Mononuclear cell (primary cell): Measurements from ENCODE around the gene MON2. TPM values are rescaled to one million over a fixed set of nuclear protein-coding genes. Genes with fewer than 3 reads are reported as not detected.

Experiments used
- H3K27me3 ChIP-seq: 2 replicates; pipeline ENCODE4 v1.6.0; 2011; ENCODE audit warnings: low read length, control low read depth; ENCODE audit not compliant: insufficient read depth
- H3K4me1 ChIP-seq: 2 replicates; pipeline ENCODE4 v1.5.1; 2011; ENCODE audit warnings: mild to moderate bottlenecking, low read length, control low read depth; ENCODE audit not compliant: insufficient read depth
- H3K4me3 ChIP-seq: 2 replicates; pipeline ENCODE4 v1.5.1; 2011; ENCODE audit warnings: mild to moderate bottlenecking, low read length, moderate library complexity
- H3K9me3 ChIP-seq: 2 replicates; pipeline ENCODE4 v1.5.1; 2011; ENCODE audit warnings: low read depth, mild to moderate bottlenecking, control low read depth, low read length
- total RNA-seq: library from RNA; depleted of rRNA; stranded (reverse); fragments of >200 nt; gene quantifications from one replicate; pipeline ENCODE4 v1.2.3, GENCODE V29; 2012

The MON2 gene
- total RNA-seq, 1 donor, result 65.3 TPM

DNA sequence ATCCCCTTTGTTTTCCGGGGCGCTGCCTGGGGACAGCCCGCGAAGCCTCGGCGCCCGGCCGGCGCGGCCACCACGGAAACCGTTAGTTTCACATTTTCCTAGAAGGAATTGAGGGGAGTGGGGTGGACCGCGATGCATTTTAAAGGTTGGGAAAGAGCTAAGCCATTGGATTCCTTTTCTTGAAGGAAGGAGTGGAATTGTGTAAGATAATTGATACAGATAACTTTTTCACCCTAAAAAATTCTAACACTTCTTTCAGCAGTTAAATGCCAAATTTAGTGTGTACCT lies 137.1 kb downstream of the MON2 start:
- Histone ChIP-seq H3K4me1 (peaks cover 16% of the 10 kb centered on the region), H3K27me3 (no peaks in the 10 kb centered on the region), H3K9me3 (no peaks in the 10 kb centered on the region), H3K4me3 (peak overlapping the region; percentile 72)

DNA sequence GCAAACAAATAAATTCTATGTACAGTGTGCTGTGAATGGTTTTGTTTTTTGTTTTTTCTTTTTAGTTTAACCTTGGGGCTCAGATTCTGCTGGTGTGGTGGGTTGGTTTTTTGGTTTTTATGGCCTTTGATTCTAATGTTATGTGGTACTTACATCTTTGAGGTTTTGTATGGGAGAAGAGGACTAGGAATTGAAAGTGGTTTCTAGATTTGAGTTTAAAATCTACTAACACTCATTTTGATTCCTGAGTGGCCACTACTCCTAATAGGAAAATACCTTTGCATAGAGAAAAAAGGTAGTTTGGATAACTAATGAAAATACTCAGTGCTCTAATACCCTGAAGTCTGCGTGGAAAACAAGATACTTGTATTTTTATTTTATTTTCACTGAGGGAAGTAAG lies 137.7 kb downstream of the MON2 start:
- Histone ChIP-seq H3K27me3 (no peaks in the 10 kb centered on the region), H3K4me3 (peak overlapping the region; percentile 72), H3K4me1 (peaks cover 16% of the 10 kb centered on the region), H3K9me3 (no peaks in the 10 kb centered on the region)

DNA sequence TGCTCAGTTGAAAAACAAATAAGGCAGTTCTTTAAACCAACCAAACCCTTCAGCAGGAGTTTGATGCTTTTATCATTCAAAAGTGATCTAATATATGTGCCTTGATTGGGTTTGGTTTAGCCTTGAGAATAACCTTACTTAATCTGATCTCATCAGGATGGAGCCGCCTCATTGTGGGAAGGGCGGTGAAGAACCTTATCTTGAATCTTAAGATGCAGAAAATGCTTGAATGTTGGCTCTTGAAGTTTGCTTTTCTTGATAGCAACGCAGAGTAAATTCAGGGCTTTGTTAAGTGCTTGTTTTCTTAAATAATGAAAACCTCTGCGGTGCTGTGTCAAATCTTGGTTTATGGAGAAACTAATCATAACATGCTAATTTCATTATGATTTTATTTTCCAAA lies 138.2 kb downstream of the MON2 start:
- H3K4me1 ChIP-seq, result peaks cover 16% of the 10 kb centered on the region
- no peaks in the 10 kb centered on the region for H3K27me3 ChIP-seq
- H3K4me3 ChIP-seq, result no peak overlapping the region
- H3K9me3 ChIP-seq, result no peaks in the 10 kb centered on the region

DNA sequence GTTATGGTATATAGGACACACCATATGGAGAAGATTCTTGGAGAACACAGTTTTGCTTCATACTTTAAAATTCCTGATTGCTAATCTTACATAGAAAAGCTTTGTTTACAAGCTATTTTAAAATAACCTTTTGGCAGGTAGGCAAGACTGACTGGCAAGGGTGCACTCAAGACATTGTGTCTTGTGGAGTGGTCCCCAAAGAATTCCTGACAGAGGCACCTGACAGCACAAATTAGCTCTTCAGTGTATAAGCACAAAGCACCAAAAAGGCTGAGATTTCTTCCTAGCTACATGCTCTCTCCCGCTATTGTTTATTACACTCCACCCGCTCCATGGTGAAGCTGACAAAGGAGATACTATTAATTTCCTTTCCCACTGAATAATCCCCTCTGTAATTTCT lies 139.4 kb downstream of the MON2 start:
- H3K27me3 ChIP-seq, result no peaks in the 10 kb centered on the region
- H3K4me1 ChIP-seq, result peaks cover 16% of the 10 kb centered on the region
- H3K4me3 ChIP-seq, result no peak overlapping the region
- no peaks in the 10 kb centered on the region for H3K9me3 ChIP-seq

DNA sequence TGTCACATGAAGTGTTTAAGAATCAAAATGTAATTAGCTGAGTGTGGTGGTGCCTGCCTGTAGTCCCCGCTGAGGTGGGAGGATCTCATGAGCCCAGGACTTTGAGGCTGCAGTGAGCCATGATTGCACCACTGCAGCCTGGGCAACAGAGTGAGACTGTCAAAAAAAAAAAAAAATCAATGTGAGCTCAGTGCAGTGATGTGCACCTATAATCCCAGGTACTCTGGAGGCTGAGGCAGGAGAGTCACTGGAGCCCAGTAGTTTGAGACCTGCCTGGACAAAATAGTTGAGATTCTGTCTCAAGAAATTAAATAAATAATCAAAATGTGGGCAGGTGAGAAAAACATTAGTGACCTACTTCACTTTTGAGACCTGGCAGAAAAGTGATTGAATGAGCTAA lies 140.0 kb downstream of the MON2 start:
- H3K4me1 ChIP-seq, result peaks cover 15% of the 10 kb centered on the region
- H3K27me3 ChIP-seq, result no peaks in the 10 kb centered on the region
- no peaks in the 10 kb centered on the region for H3K9me3 ChIP-seq
- H3K4me3 ChIP-seq, result no peak overlapping the region

DNA sequence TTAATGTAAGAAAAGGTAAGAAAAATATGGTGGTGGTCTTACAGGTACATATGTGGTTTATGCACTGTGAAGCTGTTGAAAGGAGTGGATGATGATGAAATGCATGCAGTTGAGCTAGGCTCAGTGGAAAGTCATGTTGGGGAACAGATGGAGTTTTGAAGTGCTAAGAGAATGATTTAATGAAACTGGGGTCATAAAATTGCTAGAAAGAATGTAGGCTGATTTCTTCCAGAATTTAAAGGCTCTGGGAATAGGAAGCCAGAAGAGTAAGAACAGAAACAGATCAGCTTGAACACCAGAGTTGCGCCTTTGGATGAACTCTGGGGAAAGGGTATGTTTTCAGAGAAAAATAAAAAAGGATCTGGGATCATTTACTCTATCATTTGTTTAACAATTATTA lies 146.5 kb downstream of the MON2 start:
- no peaks in the 10 kb centered on the region for H3K27me3 ChIP-seq
- no peaks in the 10 kb centered on the region for H3K4me1 ChIP-seq
- no peak overlapping the region for H3K4me3 ChIP-seq
- no peaks in the 10 kb centered on the region for H3K9me3 ChIP-seq

DNA sequence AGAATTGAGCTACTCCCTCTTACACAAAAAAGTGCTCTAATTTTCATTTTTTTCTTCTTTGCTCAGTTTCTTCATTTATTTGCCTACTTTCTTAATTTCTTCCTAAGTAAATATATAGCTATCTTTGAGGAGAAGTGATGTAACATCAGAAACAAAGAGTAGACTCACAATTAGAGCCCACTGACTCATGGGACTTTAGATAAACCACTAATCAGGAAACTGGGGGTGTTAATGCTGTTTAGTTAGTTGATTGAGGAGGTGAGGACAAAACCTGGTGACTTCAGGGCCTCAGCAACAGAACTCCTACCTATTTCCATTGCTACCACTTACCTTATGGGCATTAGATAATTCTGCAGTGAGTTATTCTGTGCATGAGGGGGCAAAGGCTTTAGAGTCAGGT lies 151.7 kb downstream of the MON2 start:
- Histone ChIP-seq H3K27me3 (no peaks in the 10 kb centered on the region), H3K4me1 (no peaks in the 10 kb centered on the region), H3K9me3 (no peaks in the 10 kb centered on the region), H3K4me3 (no peak overlapping the region)

DNA sequence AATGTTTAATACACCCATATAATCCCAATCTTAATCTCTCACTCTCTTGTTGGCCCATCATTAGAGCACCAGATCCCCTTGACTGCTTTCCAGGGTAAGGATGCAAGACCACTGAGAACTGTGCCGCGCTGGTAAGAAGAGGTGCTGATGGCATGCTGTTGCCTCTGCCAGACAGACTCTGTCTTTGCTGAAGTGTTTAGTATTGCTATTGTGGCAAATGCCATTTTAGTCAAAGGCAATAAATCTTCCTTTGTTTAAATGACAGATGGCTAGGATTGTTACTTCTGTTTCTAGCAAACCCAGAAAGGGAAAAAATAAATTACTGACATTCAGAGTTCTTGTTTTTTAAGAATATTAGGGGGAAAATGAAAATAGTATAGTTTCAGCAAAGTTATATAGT lies 152.3 kb downstream of the MON2 start:
- Histone ChIP-seq H3K27me3 (no peaks in the 10 kb centered on the region), H3K9me3 (no peaks in the 10 kb centered on the region), H3K4me3 (no peak overlapping the region), H3K4me1 (no peaks in the 10 kb centered on the region)

DNA sequence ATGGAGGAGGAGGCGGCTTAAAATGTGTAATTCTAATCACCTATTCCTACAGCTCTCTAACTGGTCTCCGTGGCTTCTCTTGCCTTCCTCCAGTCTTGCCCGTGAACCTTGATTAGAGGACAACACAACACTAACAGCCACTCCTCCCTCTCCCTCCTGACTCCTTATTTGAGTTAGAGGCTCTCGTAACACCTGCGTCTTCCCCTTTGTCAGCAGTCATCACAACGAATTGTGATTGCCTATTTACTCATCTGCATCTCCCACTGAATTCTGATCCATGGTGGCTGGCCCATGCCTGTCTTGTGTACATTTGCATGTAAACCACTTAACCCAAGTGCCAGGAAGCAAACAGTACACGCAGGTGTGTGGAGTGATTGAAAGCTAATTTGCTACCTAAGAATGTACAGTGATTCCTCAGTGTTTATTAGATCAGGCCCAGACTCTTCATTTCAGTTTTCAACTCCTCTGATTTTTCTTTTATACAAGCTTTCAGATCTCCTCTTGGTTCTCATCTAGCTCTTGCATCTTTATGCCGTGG lies 154.5 kb downstream of the MON2 start:
- Histone ChIP-seq H3K4me1 (peaks cover 16% of the 10 kb centered on the region), H3K9me3 (no peaks in the 10 kb centered on the region), H3K4me3 (no peak overlapping the region), H3K27me3 (no peaks in the 10 kb centered on the region)

DNA sequence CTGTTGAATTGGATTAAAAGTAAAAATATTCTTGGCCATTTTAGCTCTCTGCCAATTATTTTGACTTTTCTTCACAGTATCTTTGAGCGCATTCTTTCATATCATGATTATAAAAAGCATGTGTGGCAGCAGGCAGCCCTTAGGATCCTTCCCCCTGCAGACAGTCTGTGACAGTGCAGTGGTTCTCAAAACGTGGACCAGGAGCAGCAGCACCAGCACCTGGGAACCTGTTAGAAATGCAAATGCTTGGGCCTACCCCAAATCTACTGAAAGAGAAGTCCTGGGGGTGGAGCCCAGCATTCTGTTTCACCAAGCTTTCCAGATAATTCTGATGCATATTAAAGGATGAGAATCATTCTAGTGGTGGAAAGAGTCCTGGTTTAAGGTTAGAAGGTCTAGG lies 155.6 kb downstream of the MON2 start:
- Histone ChIP-seq H3K4me3 (no peak overlapping the region), H3K9me3 (no peaks in the 10 kb centered on the region), H3K4me1 (peaks cover 16% of the 10 kb centered on the region), H3K27me3 (no peaks in the 10 kb centered on the region)

DNA sequence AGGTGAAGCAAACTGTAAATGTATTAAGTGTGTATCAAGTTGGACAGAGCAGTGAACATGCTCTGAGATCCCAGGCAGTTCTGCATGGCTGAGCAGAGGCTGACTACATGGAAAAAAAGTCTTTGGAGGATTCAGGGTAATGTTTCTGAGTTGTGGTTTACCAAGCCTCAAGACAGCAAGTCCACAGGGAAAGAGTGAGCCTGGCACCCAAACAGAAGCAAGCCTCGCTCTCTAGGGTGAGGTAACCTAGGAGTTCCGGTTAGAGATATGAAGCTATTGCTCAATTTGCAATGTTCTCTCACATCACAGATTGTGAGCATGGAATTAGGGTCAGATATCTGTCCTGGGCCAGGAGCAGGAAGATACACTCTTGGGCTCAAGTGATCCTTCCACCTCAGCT lies 158.6 kb downstream of the MON2 start:
- Histone ChIP-seq H3K9me3 (no peaks in the 10 kb centered on the region), H3K27me3 (peaks cover 16% of the 10 kb centered on the region), H3K4me3 (no peak overlapping the region), H3K4me1 (peaks cover 16% of the 10 kb centered on the region)

DNA sequence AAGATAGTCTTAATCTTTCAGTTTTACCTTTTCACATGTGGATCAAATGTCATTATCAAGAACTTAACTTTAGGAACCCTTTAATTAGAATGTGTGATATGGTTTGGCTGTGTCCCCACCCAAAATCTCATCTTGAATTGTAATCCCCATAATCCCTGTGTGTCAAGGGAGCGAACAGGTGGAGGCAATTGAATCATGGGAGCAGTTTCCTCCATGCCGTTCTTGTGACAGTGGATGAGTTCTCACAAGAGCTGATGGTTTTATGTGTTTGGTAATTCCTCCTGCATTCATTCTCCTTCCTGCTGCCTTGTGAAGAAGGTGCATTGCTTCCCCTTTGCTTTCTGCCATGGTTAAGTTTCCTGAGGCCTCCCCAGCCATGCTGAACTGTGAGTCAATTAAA lies 160.6 kb downstream of the MON2 start:
- no peaks in the 10 kb centered on the region for H3K9me3 ChIP-seq
- H3K27me3 ChIP-seq, result peaks cover 36% of the 10 kb centered on the region
- H3K4me3 ChIP-seq, result no peak overlapping the region
- H3K4me1 ChIP-seq, result peaks cover 25% of the 10 kb centered on the region

DNA sequence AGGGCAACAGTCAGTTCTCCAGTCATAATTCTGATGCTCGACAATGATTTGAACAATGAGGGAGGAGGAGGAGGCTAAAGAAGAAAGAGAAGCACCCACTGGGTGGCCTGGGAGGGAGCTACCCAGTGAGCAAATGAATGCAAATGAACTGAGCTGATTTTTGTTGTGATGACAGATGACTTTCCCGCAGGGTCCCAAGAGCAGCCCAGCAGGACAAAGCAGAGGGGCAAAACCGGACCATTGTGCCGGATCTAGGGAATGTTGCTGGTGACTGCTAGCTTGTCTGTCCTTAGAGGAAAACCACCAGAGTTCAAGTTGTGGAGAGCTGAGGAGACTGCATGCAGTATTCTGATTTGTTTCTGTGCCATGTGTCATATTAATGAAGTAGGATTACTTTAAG lies 162.8 kb downstream of the MON2 start:
- H3K4me3 ChIP-seq, result no peak overlapping the region
- no peaks in the 10 kb centered on the region for H3K9me3 ChIP-seq
- peaks cover 55% of the 10 kb centered on the region for H3K27me3 ChIP-seq
- H3K4me1 ChIP-seq, result peaks cover 28% of the 10 kb centered on the region

DNA sequence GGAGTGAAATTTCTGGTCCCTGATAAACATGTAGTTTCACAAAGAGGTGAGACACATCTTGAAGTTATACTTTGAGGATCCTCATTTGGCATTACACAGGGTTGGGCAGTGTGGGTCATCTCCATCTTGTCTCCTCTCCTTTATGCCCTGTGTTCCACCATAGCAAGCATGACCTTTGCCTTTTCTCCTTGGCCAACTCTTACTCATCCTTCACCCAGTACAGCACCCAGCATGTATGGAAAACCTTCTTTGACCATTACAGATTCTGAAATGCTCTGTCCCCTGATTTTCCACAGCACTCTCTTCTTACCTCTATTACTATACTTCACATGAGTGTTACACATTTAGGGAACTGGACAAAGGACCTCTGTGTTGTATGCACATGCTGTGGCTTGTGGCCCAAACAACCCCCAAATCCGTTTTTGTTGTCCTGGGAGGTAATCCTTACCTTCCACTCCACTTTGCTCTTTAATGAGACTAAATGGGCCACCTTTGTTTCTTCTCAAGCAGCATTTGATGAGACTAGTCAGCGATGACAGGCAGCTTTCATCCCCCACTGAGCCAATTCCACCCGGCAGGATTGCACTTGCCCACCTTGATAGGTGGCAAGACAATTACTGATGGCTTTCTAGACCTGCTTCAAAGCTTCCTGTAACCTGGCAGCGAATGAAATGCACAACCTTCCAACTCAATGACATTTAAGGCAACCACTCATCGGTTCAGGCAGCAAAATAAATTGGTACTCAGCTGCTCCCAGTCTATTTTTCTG lies 163.5 kb downstream of the MON2 start:
- peaks cover 25% of the 10 kb centered on the region for H3K4me1 ChIP-seq
- H3K9me3 ChIP-seq, result no peaks in the 10 kb centered on the region
- peaks cover 55% of the 10 kb centered on the region for H3K27me3 ChIP-seq
- H3K4me3 ChIP-seq, result no peak overlapping the region

DNA sequence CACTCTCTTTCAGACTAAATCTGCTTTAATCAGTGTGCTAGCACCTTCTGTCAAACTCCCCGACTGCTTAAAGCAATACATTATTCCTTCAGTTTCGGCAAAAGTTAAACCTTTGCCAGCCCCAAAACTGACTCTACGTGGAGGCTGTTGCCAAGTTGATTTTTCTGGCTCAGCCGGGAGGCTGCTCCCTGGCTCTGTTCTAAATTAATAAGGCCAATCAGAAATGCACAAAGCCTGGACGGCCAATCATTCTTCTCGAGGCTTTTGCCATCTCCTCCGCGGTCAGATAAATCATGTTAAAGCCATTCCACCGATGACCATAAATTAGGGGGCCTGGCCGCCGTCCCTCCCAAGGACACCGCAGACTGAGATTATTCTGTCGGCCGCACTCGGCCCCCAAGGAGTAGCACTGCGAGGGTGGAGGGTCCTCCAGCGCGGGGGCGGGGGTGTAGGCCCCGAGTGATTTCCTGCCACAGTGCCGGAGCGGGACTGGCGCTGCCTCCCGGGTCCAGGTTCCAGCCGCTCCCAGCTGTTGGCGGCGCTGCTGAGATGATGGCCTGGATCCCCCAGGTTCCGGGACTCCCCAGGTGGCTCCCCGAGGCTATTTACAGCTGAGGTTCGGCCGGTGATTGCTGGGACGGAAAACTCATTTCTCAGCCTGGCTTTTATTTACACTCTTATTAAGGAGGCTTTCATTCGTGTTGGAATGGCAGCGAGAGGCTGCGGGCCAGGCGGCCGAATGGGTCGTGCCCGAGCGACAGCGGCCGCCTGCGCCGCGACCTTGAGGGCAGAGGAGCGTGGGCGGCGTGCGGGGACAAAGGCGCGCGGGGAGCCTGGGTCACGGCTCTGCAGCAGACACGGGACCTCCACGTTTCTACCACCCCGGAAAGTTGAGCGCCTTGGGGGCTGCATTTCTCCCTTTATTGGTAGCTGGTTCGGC lies 165.1 kb downstream of the MON2 start:
- Histone ChIP-seq H3K9me3 (no peaks in the 10 kb centered on the region), H3K4me1 (peaks cover 16% of the 10 kb centered on the region), H3K27me3 (peaks cover 55% of the 10 kb centered on the region), H3K4me3 (peak overlapping the region; percentile 30)
